Smooth muscle cell of the brain vasculature (primary cell): ENCODE data around the gene TATDN2.
"Not testable (repeated sequence)": the region's sequence is repeated elsewhere in the genome, so short reads cannot be mapped to it uniquely, and the experiment has no call there.

Experiments used
- DNase-seq: peaks from one replicate; pipeline ENCODE4 v3.0.0-alpha.2; 2012; ENCODE audit warnings: low read depth, low spot score

The TATDN2 gene

GRCh38 chr3:10289787-10290355 lies 41.6 kb downstream of the TATDN2 start:
- no peak for DNase-seq

- no peak for DNase-seq
Observed at GRCh38 chr3:10290481-10291176, 42.4 kb downstream of the TATDN2 start.

- DNase-seq, result no peak
Observed at GRCh38 chr3:10291641-10292040, 43.4 kb downstream of the TATDN2 start.

GRCh38 chr3:10292505-10293419 lies 44.5 kb downstream of the TATDN2 start, which contains the start of gene GHRL:
Gene GHRL, minus strand, starts transcription at chr3:10292947. Its CDS starts 2,767 bp downstream, at chr3:10290180.
- DNase-seq, result no peak

GRCh38 chr3:10294030-10294586 lies 45.8 kb downstream of the TATDN2 start:
- DNase-seq, result no peak

- DNase-seq, result not testable (repeated sequence)
Observed at GRCh38 chr3:10298064-10298463, 49.8 kb downstream of the TATDN2 start.

- DNase-seq, result no peak
Observed at GRCh38 chr3:10299175-10299574, 50.9 kb downstream of the TATDN2 start.

GRCh38 chr3:10299679-10300078 lies 51.4 kb downstream of the TATDN2 start:
- no peak for DNase-seq

- DNase-seq, result no peak
Observed at GRCh38 chr3:10300087-10300486, 51.8 kb downstream of the TATDN2 start.

- no peak for DNase-seq
Observed at GRCh38 chr3:10303105-10303504, 54.8 kb downstream of the TATDN2 start.

- no peak for DNase-seq
Observed at GRCh38 chr3:10303785-10304184, 55.5 kb downstream of the TATDN2 start.

- DNase-seq, result no peak
Observed at GRCh38 chr3:10304905-10305304, 56.6 kb downstream of the TATDN2 start.

GRCh38 chr3:10305331-10305902 lies 57.2 kb downstream of the TATDN2 start:
- no peak for DNase-seq

- DNase-seq, result no peak
Observed at GRCh38 chr3:10306156-10306555, 57.9 kb downstream of the TATDN2 start.

- no peak for DNase-seq
Observed at GRCh38 chr3:10308678-10309077, 60.4 kb downstream of the TATDN2 start.

- no peak for DNase-seq
Observed at GRCh38 chr3:10309736-10310135, 61.5 kb downstream of the TATDN2 start.

- no peak for DNase-seq
Observed at GRCh38 chr3:10310578-10310977, 62.3 kb downstream of the TATDN2 start.

- DNase-seq, result no peak
Observed at GRCh38 chr3:10311710-10312109, 63.5 kb downstream of the TATDN2 start.

GRCh38 chr3:10312391-10312790 lies 64.1 kb downstream of the TATDN2 start:
- DNase-seq, result no peak

- DNase-seq, result no peak
Observed at GRCh38 chr3:10312861-10313260, 64.6 kb downstream of the TATDN2 start.

GRCh38 chr3:10315101-10315500 lies 66.8 kb downstream of the TATDN2 start:
- no peak for DNase-seq
